SK-N-SH (cell line): ENCODE data around the gene VPS13C.

ENCODE experiments used
- CHD2 ChIP-seq: fragments of 150-350 bp; IDR thresholded peaks from 2 replicates; pipeline ENCODE4 v1.6.1; 2018; ENCODE audit warnings: low read length; ENCODE audit not compliant: partially characterized antibody
- CTCF ChIP-seq: fragments of 200-600 bp; sonication (generic); IDR thresholded peaks from 2 replicates; pipeline ENCODE4 v1.6.1; 2017; ENCODE audit warnings: antibody characterized with exemption, mild to moderate bottlenecking, moderate library complexity
- EZH2phosphoT487 ChIP-seq: fragments of 200-600 bp; sonication (generic); IDR thresholded peaks from 2 replicates; pipeline ENCODE4 v1.6.1; 2017; ENCODE audit warnings: low read depth, mixed run types, mild to moderate bottlenecking, antibody characterized with exemption, moderate library complexity, borderline replicate concordance
- GATA2 ChIP-seq: sonication (generic); formaldehyde crosslinking; IDR thresholded peaks from 2 replicates; pipeline ENCODE4 v1.5.0; 2020; ENCODE audit warnings: mild to moderate bottlenecking, missing genetic modification reagents
- MAX ChIP-seq: IDR thresholded peaks from 2 replicates; pipeline ENCODE4 v1.4.0; 2012; ENCODE audit warnings: low read depth
- MEF2A ChIP-seq: IDR thresholded peaks from 2 replicates; pipeline ENCODE4 v1.4.0; 2012; ENCODE audit warnings: low read depth, borderline replicate concordance
- NFIC ChIP-seq: IDR thresholded peaks from 2 replicates; pipeline ENCODE4 v1.4.0; 2012; ENCODE audit warnings: borderline replicate concordance
- POLR2AphosphoS5 ChIP-seq: IDR thresholded peaks from 2 replicates; pipeline ENCODE4 v1.6.1; 2012; ENCODE audit warnings: low read depth, low read length
- RCOR1 ChIP-seq: fragments of 150-350 bp; IDR thresholded peaks from 2 replicates; pipeline ENCODE4 v1.6.1; 2017; ENCODE audit warnings: antibody characterized with exemption, low read length
- REST ChIP-seq: IDR thresholded peaks from 2 replicates; pipeline ENCODE4 v1.6.1; 2012; ENCODE audit warnings: mild to moderate bottlenecking, low read depth, low read length, moderate library complexity
- YY1 ChIP-seq: IDR thresholded peaks from 2 replicates; pipeline ENCODE4 v1.4.0; 2012; ENCODE audit warnings: low read depth, mild to moderate bottlenecking

- TF ChIP-seq CHD2 (no peak), CTCF (no peak), GATA2 (CRISPR knock-in tag) (no peak), POLR2AphosphoS5 (no peak), NFIC (no peak), EZH2phosphoT487 (no peak), MEF2A (no peak), YY1 (no peak), REST (no peak), MAX (no peak), RCOR1 (no peak)
Observed at GRCh38 chr15:61994216-61994615, 66.0 kb downstream of the VPS13C start.
